Measurements from ENCODE around the gene PPBP. TPM values are rescaled to one million over a fixed set of nuclear protein-coding genes. Genes with fewer than 3 reads are reported as not detected.

The PPBP gene
- polyA plus RNA-seq, 1 of the 3 experiments (the other 2 are of a cell fraction): not detected

- WGBS (ENCODE audit: low lambda C conversion rate): 2% methylated on average over 37 of the region's 46 CpGs
These were observed 10.3 kb upstream of the PPBP start, which contains the start of gene CXCL5 for GRCh38 chr4:73998040-73999011. Gene CXCL5, minus strand, starts transcription at chr4:73998677. Its CDS starts 96 bp downstream, at chr4:73998581.

More at GRCh38 chr4:73998040-73999011, 10.3 kb upstream of the PPBP start, which contains the start of gene CXCL5:
- CTCF ChIA-PET: no interaction called here
- DNase-seq: no peak
- H3K36me3 ChIP-seq (replicated peaks in 1 of 2; ENCODE audit: control insufficient read depth in 1 of 2, insufficient read depth in 2 of 2, low read length in 1 of 2): no peaks in the 10 kb centered on the region
- H3K9me2 ChIP-seq: no peaks in the 10 kb centered on the region
- H3K9ac ChIP-seq: no peak within 1 kb of the TSS
- TF ChIP-seq IRF3 (IDR thresholded peaks at IDR 0.05; ENCODE audit: low read depth, low read length): no peak
- TF ChIP-seq USF1 (IDR thresholded peaks at IDR 0.05; ENCODE audit: borderline replicate concordance, low read depth): no peak
- TF ChIP-seq RXRA (IDR thresholded peaks at IDR 0.05; ENCODE audit: borderline replicate concordance, low read depth): no peak
- TF ChIP-seq USF2 (IDR thresholded peaks at IDR 0.05; ENCODE audit: borderline replicate concordance, low read depth, low read length): no peak
- TF ChIP-seq MEF2A (IDR thresholded peaks at IDR 0.05; ENCODE audit: borderline replicate concordance, low read depth): no peak
- no peak for TF ChIP-seq REST (IDR thresholded peaks at IDR 0.05; ENCODE audit: low read depth, low read length)
- no peak for TF ChIP-seq ELF1 (IDR thresholded peaks at IDR 0.05)
- no peak within 1 kb of the TSS; a peak in 2 of 4 replicates for H3K4me3 ChIP-seq (ENCODE audit: low read depth in 2 of 2, low read length in 1 of 2)
- H3K9me3 ChIP-seq: no peaks in the 10 kb centered on the region
- no peaks in the 10 kb centered on the region for H4K20me1 ChIP-seq (ENCODE audit: insufficient read depth)
- peaks cover 40% of the 10 kb centered on the region; the same call in 1 of the 2 replicates for H3K27me3 ChIP-seq (ENCODE audit: insufficient read depth)
- H3K27ac ChIP-seq (ENCODE audit: low read depth in 2 of 2, low read length in 1 of 2): no peak within 1 kb of the TSS
- POLR2A ChIA-PET: no interaction called here
- H3K4me2 ChIP-seq: peak within 1 kb of the TSS; percentile 61
- no peaks in the 10 kb centered on the region for H3K79me2 ChIP-seq (ENCODE audit: insufficient read depth)
- no peaks in the 10 kb centered on the region for H3F3A ChIP-seq (replicated peaks; ENCODE audit: insufficient read depth)
- H2AFZ ChIP-seq (ENCODE audit: low read depth): peak within 1 kb of the TSS; percentile 63; the same call in 1 of the 2 replicates
- no peaks in the 10 kb centered on the region for H3K4me1 ChIP-seq (ENCODE audit: control insufficient read depth in 1 of 2, insufficient read depth in 2 of 2, low read depth in 1 of 2, low read length in 1 of 2)
